Thymus (tissue), 11 donors: ENCODE measurements around the gene PPP1R14B. TPM values are rescaled to one million over a fixed set of nuclear protein-coding genes. Genes with fewer than 3 reads are reported as not detected.

ENCODE experiments used
- DNase-seq, 9 donors: peaks; one replicate each; pipeline ENCODE4 v3.0.0-alpha.2; 2013; ENCODE audit warnings: low spot score in 9 of 9, low read depth in 6 of 9, missing footprints in 1 of 9
- H3K27ac ChIP-seq, 2 donors: one replicate each; pipeline ENCODE4 v1.5.1; 2013; ENCODE audit warnings: control low read depth in 1 of 2, low read depth in 1 of 2, low read length in 1 of 2, mild to moderate bottlenecking in 1 of 2, moderate library complexity in 1 of 2
- H3K27me3 ChIP-seq, 2 donors: one replicate each; pipeline ENCODE4 v1.5.1; 2013; ENCODE audit warnings: low read length in 1 of 2; ENCODE audit not compliant: control insufficient read depth in 2 of 2, insufficient read depth in 1 of 2
- H3K36me3 ChIP-seq, 2 donors: one replicate each; pipeline ENCODE4 v1.5.1; 2013; ENCODE audit warnings: low read length in 1 of 2, mild to moderate bottlenecking in 1 of 2, moderate library complexity in 1 of 2; ENCODE audit not compliant: control insufficient read depth in 2 of 2, insufficient read depth in 2 of 2
- H3K4me1 ChIP-seq, 2 donors: one replicate each; pipeline ENCODE4 v1.5.1; 2013; ENCODE audit warnings: low read length in 2 of 2; ENCODE audit not compliant: control insufficient read depth in 2 of 2, insufficient read depth in 2 of 2
- H3K4me3 ChIP-seq, 2 donors: one replicate each; pipeline ENCODE4 v1.5.1; 2013; ENCODE audit warnings: low read length in 2 of 2, control low read depth in 1 of 2, mild to moderate bottlenecking in 1 of 2
- H3K9me3 ChIP-seq, 2 donors: one replicate each; pipeline ENCODE4 v1.5.1; 2013; ENCODE audit warnings: low read length in 1 of 2, mild to moderate bottlenecking in 1 of 2; ENCODE audit not compliant: control insufficient read depth in 2 of 2, insufficient read depth in 1 of 2
- WGBS: extraction: QIAGEN DNeasy Blood & Tissue Kit; methylation state at CpG from one replicate; pipeline ENCODE4 v1.1.7; 2013; 5-methylcytosine and 5-hydroxymethylcytosine counted together
- polyA plus RNA-seq: library from polyadenylated mRNA; stranded (reverse); fragments of 200-250 nt; gene quantifications from one replicate; pipeline ENCODE4 v1.2.3, GENCODE V29; 2013
- total RNA-seq: library from RNA; stranded (reverse); fragments of 120-200 nt; gene quantifications from one replicate; pipeline ENCODE4 v1.2.4, GENCODE V29; 2013
- donor health status: healthy.

PPP1R14B gene
- total and polyA plus RNA-seq, 2 donors: 105 to 106 TPM

DNA sequence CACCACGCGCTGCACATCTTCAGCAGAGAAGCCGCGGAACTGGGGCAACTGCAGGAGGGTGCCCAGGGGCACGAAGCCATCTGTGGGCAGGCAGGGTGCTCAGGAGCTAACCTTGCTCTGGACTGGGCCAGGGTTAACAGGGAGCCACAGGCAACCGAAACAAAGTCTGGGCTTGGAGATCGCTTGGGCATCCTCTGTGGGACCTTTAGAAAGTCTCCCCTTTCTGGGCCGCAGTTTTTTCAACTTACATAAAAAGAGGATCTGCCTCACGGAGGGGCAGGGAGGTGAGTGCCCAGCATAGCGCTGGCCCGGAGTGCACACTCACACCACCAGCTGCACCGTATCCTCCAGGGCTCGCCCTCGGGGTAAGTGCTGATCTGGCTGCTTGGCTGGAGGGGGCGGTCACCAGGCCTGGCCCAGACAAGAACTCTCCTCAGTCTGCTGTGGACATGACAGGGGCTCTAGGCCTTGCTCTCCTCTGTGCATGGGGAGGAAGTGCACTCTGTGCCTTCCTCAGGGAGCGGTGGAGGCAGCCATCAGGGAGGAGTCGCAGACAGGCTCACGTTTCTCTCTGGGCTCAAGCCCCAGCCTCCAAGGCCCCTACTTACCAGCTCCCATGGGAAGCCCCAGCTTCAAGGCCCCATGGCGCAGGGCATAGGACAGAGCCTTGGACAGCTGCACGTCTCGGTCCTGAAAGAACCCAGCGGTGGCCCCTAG, 21.7 kb downstream of the PPP1R14B start:
- H3K4me3 ChIP-seq: peak overlapping the region; percentile 69 to 89
- H3K9me3 ChIP-seq: peaks cover 0 to 6% of the 10 kb centered on the region in 2 donors
- H3K4me1 ChIP-seq: peaks cover 23 to 38% of the 10 kb centered on the region in 2 donors
- H3K27me3 ChIP-seq: no peaks in the 10 kb centered on the region
- H3K27ac ChIP-seq: peak overlapping the region; percentile 83
- WGBS: 77% methylated on average over 22 of the region's 22 CpGs
- peaks cover 35 to 37% of the 10 kb centered on the region in 2 donors for H3K36me3 ChIP-seq
- DNase-seq: no peak

DNA sequence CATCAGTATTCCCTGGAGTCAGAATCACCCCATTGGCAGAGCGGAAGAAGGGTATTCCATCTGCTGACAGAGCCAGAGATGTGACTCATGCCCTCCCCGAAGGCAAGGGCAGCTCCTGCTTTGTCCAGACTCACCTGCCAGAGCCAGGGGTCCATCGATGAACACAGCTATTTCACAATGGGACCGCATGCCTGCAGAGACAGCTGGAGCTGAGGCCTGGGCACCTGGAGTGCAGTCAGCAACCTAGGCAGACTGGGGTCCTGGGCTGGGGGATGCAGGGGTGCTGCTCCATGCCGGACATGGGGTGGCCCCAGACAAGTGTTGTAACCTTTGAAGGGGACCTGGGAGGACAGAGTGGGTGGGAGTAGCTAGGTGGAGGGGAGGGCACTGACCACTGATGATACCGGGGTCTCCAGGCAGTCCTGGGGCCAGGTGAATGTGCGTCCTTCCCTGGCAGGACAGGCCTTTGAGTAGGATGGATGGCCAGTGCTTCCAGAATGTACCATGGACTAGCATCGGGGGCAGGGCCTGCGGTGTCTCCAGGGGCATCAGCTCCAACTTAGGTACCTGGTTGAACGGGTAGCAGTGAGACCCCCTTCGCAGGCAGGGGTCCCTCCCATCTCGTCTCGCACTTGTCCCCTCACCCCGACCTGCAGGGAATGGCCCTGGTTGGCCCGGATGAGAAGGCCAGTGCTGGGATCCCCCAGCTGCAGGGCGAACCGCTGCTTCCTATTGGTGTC, 22.4 kb downstream of the PPP1R14B start:
- no peak for DNase-seq
- H3K27me3 ChIP-seq: no peaks in the 10 kb centered on the region
- peaks cover 16 to 31% of the 10 kb centered on the region in 2 donors for H3K4me1 ChIP-seq
- H3K4me3 ChIP-seq: no peak overlapping the region
- WGBS: 97% methylated on average over 17 of the region's 17 CpGs
- H3K27ac ChIP-seq: no peak overlapping the region
- H3K9me3 ChIP-seq: peaks cover 0 to 6% of the 10 kb centered on the region in 2 donors
- peaks cover 42 to 45% of the 10 kb centered on the region in 2 donors for H3K36me3 ChIP-seq

DNA sequence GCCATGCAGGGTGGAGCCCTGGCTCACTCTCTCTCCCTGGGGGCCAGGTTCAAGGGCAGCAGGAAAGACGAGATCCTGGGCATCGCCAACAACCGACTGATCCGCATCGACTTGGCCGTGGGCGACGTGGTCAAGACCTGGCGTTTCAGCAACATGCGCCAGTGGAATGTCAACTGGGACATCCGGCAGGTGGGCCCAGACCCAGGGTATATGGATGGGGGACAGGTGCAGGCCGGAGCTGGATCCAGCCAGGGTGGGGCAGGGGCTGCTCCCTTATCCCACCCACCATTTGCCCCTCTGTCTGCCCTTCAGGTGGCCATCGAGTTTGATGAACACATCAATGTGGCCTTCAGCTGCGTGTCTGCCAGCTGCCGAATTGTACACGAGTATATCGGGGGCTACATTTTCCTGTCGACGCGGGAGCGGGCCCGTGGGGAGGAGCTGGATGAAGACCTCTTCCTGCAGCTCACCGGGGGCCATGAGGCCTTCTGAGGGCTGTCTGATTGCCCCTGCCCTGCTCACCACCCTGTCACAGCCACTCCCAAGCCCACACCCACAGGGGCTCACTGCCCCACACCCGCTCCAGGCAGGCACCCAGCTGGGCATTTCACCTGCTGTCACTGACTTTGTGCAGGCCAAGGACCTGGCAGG, 23.6 kb downstream of the PPP1R14B start:
- peaks cover 0 to 6% of the 10 kb centered on the region in 2 donors for H3K9me3 ChIP-seq

DNA sequence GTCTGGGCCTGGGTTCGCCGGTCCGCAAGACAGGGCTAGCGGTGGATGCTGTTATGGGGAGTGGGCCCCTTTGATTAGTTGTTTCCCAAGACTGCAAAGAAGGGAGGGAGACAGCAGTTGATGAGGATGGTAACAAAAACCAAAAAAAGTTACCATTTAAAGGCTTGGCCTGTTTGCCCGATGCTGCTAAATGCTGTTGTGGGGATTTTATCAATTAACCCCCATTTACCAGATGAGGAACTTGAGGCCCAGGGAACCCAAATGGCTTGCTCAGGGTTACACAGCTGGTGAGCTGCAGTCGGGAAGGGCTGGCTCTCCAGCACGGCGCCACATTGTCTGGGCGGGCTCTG, 24.1 kb downstream of the PPP1R14B start:
- Histone ChIP-seq H3K4me1 (peaks cover 12 to 26% of the 10 kb centered on the region in 2 donors), H3K4me3 (no peak overlapping the region), H3K36me3 (peaks cover 52 to 55% of the 10 kb centered on the region in 2 donors), H3K27ac (no peak overlapping the region), H3K9me3 (peaks cover 0 to 6% of the 10 kb centered on the region in 2 donors), H3K27me3 (no peaks in the 10 kb centered on the region)
- DNase-seq: no peak
- 93% methylated on average over 9 of the region's 9 CpGs for WGBS

More for the DNA sequence above, 23.6 kb downstream of the PPP1R14B start:
- 94% methylated on average over 24 of the region's 24 CpGs for WGBS
- no peak for DNase-seq
- H3K4me1 ChIP-seq: peaks cover 12 to 27% of the 10 kb centered on the region in 2 donors
- peaks cover 52 to 53% of the 10 kb centered on the region in 2 donors for H3K36me3 ChIP-seq
- no peaks in the 10 kb centered on the region for H3K27me3 ChIP-seq
- H3K4me3 ChIP-seq: no peak overlapping the region
- H3K27ac ChIP-seq: no peak overlapping the region

DNA sequence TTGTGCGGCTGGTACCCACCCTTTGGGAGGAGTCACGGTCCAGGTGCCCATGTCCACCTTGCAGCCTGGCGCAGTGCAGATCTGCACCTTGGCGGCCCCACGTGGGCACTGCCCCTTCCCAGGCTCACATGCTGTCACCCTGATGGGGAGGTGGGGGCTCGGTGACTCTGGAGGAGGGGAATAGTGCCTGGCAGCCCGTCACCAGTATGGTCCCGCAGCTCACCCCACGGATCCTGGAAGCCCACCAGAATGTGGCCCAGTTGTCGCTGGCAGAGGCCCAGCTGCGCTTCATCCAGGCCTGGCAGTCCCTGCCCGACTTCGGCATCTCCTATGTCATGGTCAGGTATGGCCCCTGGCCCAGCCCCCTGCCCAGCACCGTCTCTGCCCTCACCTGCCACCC, 25.9 kb downstream of the PPP1R14B start:
- no peaks in the 10 kb centered on the region for H3K27me3 ChIP-seq
- 98% methylated on average over 14 of the region's 14 CpGs for WGBS
- H3K4me1 ChIP-seq: peaks cover 3 to 12% of the 10 kb centered on the region in 2 donors
- H3K4me3 ChIP-seq: no peak overlapping the region
- H3K9me3 ChIP-seq: no peaks in the 10 kb centered on the region
- H3K36me3 ChIP-seq: peaks cover 57 to 66% of the 10 kb centered on the region in 2 donors
- no peak overlapping the region for H3K27ac ChIP-seq
- DNase-seq: no peak

DNA sequence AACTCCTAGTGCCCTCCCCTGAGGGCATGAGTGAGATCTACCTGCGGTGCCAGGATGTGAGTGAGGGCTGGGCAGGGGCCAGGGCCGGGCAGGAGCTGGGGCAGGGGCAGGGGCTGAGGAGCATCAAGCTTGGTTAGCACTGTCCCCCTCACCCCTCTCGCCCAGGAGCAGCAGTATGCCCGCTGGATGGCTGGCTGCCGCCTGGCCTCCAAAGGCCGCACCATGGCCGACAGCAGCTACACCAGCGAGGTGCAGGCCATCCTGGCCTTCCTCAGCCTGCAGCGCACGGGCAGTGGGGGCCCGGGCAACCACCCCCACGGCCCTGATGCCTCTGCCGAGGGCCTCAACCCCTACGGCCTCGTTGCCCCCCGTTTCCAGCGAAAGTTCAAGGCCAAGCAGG, 26.5 kb downstream of the PPP1R14B start:
- no peak overlapping the region for H3K27ac ChIP-seq
- over 99% methylated on average over 17 of the region's 17 CpGs for WGBS

DNA sequence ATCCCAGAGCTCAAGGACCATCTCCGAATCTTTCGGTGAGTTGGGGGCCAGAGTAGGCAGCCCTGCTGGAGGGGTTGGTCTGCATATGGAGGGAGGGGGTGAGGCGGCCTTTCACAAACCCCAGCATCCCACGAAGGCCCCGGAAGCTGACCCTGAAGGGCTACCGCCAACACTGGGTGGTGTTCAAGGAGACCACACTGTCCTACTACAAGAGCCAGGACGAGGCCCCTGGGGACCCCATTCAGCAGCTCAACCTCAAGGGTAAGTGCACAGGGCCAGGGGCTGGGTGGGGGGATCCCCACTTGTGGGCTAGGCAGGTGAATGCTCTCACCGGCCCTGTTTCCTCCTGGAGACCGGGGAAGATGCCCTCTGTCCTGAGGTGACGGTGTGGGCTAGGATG, 27.0 kb downstream of the PPP1R14B start:
- Histone ChIP-seq H3K4me1 (peaks cover 0 to 2% of the 10 kb centered on the region in 2 donors), H3K4me3 (no peak overlapping the region), H3K36me3 (peaks cover 66 to 73% of the 10 kb centered on the region in 2 donors), H3K27ac (no peak overlapping the region), H3K27me3 (no peaks in the 10 kb centered on the region), H3K9me3 (no peaks in the 10 kb centered on the region)
- WGBS: 96% methylated on average over 10 of the region's 10 CpGs
- no peak for DNase-seq

More for the DNA sequence above, 26.5 kb downstream of the PPP1R14B start:
- H3K4me3 ChIP-seq: no peak overlapping the region
- H3K36me3 ChIP-seq: peaks cover 62 to 70% of the 10 kb centered on the region in 2 donors
- H3K4me1 ChIP-seq: peaks cover 2 to 7% of the 10 kb centered on the region in 2 donors
- H3K27me3 ChIP-seq: no peaks in the 10 kb centered on the region
- DNase-seq: no peak
- H3K9me3 ChIP-seq: no peaks in the 10 kb centered on the region

DNA sequence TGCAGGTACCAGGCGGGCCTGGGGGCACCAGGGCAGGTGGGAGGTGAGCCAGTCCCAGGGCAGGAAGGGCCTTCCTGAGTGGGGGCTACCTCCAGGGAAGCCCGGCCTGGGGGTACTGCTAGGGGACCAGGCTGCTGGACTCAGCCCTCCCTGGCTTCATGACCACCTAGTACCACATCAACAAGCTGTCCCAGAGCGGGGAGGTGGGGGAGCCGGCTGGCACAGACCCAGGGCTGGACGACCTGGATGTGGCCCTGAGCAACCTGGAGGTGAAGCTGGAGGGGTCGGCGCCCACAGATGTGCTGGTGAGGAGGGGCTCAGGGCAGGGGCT, 27.4 kb downstream of the PPP1R14B start:
- Histone ChIP-seq H3K4me1 (no peaks in the 10 kb centered on the region), H3K9me3 (no peaks in the 10 kb centered on the region), H3K27ac (no peak overlapping the region), H3K36me3 (peaks cover 66 to 74% of the 10 kb centered on the region in 2 donors), H3K27me3 (no peaks in the 10 kb centered on the region), H3K4me3 (no peak overlapping the region)
- DNase-seq: no peak
- WGBS: 94% methylated on average over 7 of the region's 7 CpGs
